Measurements from ENCODE around the gene PATE1. TPM values are rescaled to one million over a fixed set of nuclear protein-coding genes. Genes with fewer than 3 reads are reported as not detected.

PATE1 gene
- total RNA-seq, 1 experiment from 2014 or later, result not detected

DNA sequence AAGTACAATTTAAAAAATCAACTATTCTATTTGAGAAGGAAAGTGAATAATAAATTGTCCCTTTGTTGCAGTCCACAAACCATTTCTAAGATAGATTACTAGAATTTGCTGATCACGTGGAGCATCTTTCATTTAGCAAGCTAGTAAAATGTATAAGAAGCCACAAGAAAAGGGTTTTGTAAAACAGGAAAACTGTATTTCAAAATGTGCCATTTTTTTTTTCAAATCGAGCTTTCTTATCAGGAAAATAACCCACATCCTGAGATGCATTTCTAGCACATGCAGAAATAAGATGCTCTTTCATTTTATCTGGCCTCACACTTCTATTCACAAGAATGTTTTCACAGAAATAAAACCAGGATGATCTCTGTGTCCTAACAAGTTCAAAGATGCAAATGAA, 38.6 kb downstream of the PATE1 start:
- H3K27ac ChIP-seq, result no peak overlapping the region
- H3K36me3 ChIP-seq (ENCODE audit: low read depth), result no peaks in the 10 kb centered on the region
- no peaks in the 10 kb centered on the region for H3K4me1 ChIP-seq (replicated peaks; ENCODE audit: insufficient read depth)
- H4K20me1 ChIP-seq (ENCODE audit: insufficient read depth), result no peaks in the 10 kb centered on the region
- H3K27me3 ChIP-seq (ENCODE audit: insufficient read depth, low read depth), result no peaks in the 10 kb centered on the region
- H3K9me2 ChIP-seq (ENCODE audit: insufficient read depth), result no peaks in the 10 kb centered on the region
- BruUV-seq (replicated peaks), result no TSS peak
- no peak overlapping the region for H2AFZ ChIP-seq
- no peak for DNase-seq
- ChIA-PET POLR2A (ENCODE audit: unreplicated experiment) (no interaction called here), CTCF (no interaction called here)
- TF ChIP-seq, protein P1, sequence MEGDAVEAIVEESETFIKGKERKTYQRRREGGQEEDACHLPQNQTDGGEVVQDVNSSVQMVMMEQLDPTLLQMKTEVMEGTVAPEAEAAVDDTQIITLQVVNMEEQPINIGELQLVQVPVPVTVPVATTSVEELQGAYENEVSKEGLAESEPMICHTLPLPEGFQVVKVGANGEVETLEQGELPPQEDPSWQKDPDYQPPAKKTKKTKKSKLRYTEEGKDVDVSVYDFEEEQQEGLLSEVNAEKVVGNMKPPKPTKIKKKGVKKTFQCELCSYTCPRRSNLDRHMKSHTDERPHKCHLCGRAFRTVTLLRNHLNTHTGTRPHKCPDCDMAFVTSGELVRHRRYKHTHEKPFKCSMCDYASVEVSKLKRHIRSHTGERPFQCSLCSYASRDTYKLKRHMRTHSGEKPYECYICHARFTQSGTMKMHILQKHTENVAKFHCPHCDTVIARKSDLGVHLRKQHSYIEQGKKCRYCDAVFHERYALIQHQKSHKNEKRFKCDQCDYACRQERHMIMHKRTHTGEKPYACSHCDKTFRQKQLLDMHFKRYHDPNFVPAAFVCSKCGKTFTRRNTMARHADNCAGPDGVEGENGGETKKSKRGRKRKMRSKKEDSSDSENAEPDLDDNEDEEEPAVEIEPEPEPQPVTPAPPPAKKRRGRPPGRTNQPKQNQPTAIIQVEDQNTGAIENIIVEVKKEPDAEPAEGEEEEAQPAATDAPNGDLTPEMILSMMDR (conservative IDR thresholded peaks at IDR 0.05), result no peak
- TF ChIP-seq EZH2 (IDR thresholded peaks at IDR 0.05; ENCODE audit: low read depth), result no peak
- no peaks in the 10 kb centered on the region for H3K9me3 ChIP-seq (ENCODE audit: insufficient read depth, low read depth)
- no peaks in the 10 kb centered on the region for H3K79me2 ChIP-seq (ENCODE audit: low read depth)
- no peak overlapping the region for H3K4me3 ChIP-seq
- intact Hi-C loops (cut with micrococcal nuclease; ENCODE audit: unreplicated experiment), result no loop called here
- H3F3A ChIP-seq (ENCODE audit: insufficient read depth, low read depth), result no peaks in the 10 kb centered on the region
- H3K4me2 ChIP-seq, result no peak overlapping the region

- no peak within 1 kb of the TSS for H3K4me3 ChIP-seq
- no peaks in the 10 kb centered on the region for H3K79me2 ChIP-seq (ENCODE audit: low read depth)
- intact Hi-C loops (cut with micrococcal nuclease; ENCODE audit: unreplicated experiment), result no loop called here
- no peaks in the 10 kb centered on the region for H3F3A ChIP-seq (ENCODE audit: insufficient read depth, low read depth)
- H3K27me3 ChIP-seq (ENCODE audit: insufficient read depth, low read depth), result no peaks in the 10 kb centered on the region
- ChIA-PET POLR2A (ENCODE audit: unreplicated experiment) (interaction anchor here (0.6 kb wide), 1 partner anchor 220 kb away, joined by 27 read pairs; no protein-coding TSS in a partner anchor), CTCF (no interaction called here)
- no peak within 1 kb of the TSS for H3K4me2 ChIP-seq
- no peak within 1 kb of the TSS for H3K27ac ChIP-seq
- no TSS peak for BruUV-seq (replicated peaks)
- no peaks in the 10 kb centered on the region for H3K9me2 ChIP-seq (ENCODE audit: insufficient read depth)
- no peak within 1 kb of the TSS; the same call in 1 of the 2 replicates for H2AFZ ChIP-seq
- H3K9me3 ChIP-seq (ENCODE audit: insufficient read depth, low read depth), result no peaks in the 10 kb centered on the region
- H4K20me1 ChIP-seq (ENCODE audit: insufficient read depth), result no peaks in the 10 kb centered on the region
- H3K4me1 ChIP-seq (replicated peaks; ENCODE audit: insufficient read depth), result no peaks in the 10 kb centered on the region
- TF ChIP-seq, protein P1 (conservative IDR thresholded peaks at IDR 0.05), result no peak
- no peak for TF ChIP-seq EZH2 (IDR thresholded peaks at IDR 0.05; ENCODE audit: low read depth)
- DNase-seq, result no peak
- H3K36me3 ChIP-seq (ENCODE audit: low read depth), result no peaks in the 10 kb centered on the region
These were observed 41.7 kb downstream of the PATE1 start, which contains the start of gene PATE3 for GRCh38 chr11:125787827-125788226. TSS of gene PATE3 (plus strand) at chr11:125788127. CDS start at chr11:125788152, 25 bp downstream.

- Histone ChIP-seq H3K27me3 (ENCODE audit: insufficient read depth, low read depth) (no peaks in the 10 kb centered on the region), H3K9me3 (ENCODE audit: insufficient read depth, low read depth) (no peaks in the 10 kb centered on the region), H3F3A (ENCODE audit: insufficient read depth, low read depth) (no peaks in the 10 kb centered on the region), H2AFZ (no peak overlapping the region), H3K4me1 (replicated peaks; ENCODE audit: insufficient read depth) (no peaks in the 10 kb centered on the region), H3K27ac (no peak overlapping the region), H3K79me2 (ENCODE audit: low read depth) (no peaks in the 10 kb centered on the region), H3K36me3 (ENCODE audit: low read depth) (no peaks in the 10 kb centered on the region), H3K4me2 (no peak overlapping the region), H3K4me3 (no peak overlapping the region), H3K9me2 (ENCODE audit: insufficient read depth) (no peaks in the 10 kb centered on the region), H4K20me1 (ENCODE audit: insufficient read depth) (no peaks in the 10 kb centered on the region)
- intact Hi-C loops (cut with micrococcal nuclease; ENCODE audit: unreplicated experiment), result no loop called here
- CTCF ChIA-PET, result no interaction called here
- BruUV-seq (replicated peaks), result no TSS peak
- no peak for DNase-seq
- TF ChIP-seq EZH2 (IDR thresholded peaks at IDR 0.05; ENCODE audit: low read depth), result no peak
- TF ChIP-seq, protein P1 (conservative IDR thresholded peaks at IDR 0.05), result no peak
- POLR2A ChIA-PET (ENCODE audit: unreplicated experiment), result no interaction called here
These were observed 44.7 kb downstream of the PATE1 start for GRCh38 chr11:125790825-125791224.
